Dedifferentiated amniotic fluid mesenchymal stem cell (primary cell): Measurements from ENCODE around the gene PPP1R1B.

Experiments used
- DNase-seq: peaks from one replicate; pipeline ENCODE4 v3.0.0-alpha.2; 2016; ENCODE audit errors: extremely low spot score

PPP1R1B gene

DNA sequence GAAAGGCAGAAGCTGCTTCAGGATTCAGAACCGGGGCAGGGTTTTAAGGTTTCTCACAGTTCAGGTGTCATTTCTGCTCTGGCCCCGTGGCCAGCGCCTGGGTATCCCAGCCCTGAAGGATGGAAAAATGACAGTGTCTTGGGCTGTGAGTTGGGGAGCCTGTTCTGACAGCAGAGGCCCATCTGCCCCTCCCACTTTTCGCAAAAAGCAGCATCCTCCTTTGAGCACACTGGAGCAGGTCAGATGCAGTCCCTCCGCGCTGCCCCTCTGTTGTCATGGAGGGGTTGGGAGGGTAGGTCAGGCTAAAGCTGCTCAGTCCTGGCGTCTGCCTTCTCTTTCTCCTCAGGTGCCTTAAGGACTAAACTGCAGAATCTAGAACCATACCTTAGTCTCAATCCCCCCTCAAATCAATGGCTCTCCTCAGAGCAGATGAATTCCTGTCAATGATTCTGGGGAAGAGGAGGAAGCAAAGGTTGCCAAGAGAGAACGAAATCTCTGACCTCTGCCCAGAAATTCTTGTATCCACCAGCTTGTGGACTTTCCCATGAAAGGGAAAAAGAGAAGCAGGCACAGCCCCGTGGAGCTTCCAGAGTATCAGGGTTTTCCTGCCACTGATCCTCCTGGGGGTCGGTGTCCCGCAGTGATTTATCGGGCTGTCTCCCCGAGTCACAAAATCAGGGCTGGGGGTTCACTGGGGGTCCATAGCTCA is 26.3 kb upstream of the PPP1R1B start:
- DNase-seq = no peak

GRCh38 chr17:39600997-39601597 is 25.7 kb upstream of the PPP1R1B start:
- no peak for DNase-seq

DNA sequence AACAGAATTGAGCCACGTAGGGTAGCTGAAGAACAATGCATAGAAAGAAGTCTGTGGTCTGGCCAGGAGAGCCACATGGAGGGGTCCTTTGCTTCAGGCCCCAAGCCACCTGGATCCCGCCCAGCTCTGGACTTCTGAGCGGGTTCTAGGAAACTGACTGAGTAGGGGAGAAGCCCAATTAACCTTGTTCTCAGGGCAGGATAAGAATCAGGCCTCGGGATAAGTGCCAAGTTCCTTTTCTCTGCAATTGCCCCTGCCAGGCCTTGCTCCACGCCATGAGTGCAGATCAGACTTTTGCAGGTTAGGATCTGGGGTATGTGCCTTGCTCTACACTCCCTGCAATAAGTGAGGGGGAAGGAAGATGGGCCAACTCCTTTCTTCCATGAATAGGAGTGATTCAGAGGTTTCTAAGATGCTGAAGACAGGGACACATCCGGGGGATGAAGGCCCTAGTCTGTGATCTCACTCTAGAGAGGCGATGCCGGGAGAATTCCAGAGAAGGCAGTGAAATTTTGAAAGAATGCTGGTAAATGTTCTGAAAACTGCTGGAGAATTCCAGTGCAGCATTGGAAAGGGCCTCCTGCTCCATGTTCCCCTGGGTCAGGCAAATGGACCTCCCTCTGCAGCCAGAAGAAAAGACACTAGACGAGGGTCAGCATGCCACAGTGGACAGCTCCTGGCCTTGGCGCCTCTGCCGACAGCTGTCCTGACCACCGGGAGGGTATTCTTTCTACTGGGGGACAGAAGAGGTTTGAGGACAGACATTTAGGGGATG is 24.8 kb upstream of the PPP1R1B start:
- DNase-seq = no peak

GRCh38 chr17:39602533-39603303 is 24.0 kb upstream of the PPP1R1B start:
- DNase-seq = no peak

GRCh38 chr17:39603304-39604016 is 23.3 kb upstream of the PPP1R1B start:
- DNase-seq = no peak

GRCh38 chr17:39604911-39605491 is 21.8 kb upstream of the PPP1R1B start:
- DNase-seq = no peak

DNA sequence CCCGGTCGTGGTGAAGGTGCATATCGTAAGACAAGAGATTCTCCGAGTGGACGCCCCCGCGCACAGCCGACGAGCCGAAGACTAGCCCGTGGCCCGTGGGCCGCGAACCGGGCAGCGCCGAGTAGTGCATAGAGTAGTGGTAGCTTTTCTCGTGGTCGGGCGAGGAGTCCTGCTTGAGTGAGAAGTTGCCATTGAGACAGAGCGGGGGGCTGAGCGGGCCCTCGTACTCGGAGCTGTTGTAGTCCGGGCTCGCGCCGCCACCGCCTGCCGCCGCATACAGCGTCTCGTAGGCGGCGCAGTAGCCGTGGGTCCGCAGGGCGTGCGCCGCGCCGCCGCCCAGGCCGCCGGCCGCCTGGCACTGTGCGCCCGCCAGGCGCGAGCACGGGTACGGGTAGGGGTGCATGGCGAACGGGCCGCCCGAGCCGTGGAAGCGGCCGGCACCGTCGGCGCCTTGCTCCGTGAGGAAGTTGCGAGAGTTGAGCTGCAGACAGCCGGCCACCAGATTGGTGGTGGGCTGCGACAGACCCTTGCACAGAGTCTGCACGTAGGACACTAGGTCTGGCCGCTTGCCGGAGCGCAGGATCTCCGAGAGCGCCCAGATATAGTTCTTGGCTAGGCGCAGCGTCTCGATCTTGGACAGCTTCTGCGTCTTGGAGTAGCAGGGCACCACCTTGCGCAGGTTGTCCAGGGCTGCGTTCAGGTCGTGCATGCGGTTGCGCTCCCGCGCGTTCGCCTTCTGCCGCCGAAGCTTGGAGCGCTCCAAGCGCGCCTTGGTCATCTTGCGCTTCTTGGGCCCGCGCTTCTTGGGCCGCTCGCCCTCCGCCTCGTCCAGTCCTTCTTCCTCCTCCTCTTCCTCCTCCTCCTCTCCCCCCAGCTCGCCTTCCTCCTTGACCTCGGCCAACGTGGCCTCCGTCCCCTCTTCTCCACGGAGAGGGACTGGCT is 21.0 kb upstream of the PPP1R1B start:
- DNase-seq = no peak

- no peak for DNase-seq
Observed at GRCh38 chr17:39606434-39607056, 20.2 kb upstream of the PPP1R1B start.

DNA sequence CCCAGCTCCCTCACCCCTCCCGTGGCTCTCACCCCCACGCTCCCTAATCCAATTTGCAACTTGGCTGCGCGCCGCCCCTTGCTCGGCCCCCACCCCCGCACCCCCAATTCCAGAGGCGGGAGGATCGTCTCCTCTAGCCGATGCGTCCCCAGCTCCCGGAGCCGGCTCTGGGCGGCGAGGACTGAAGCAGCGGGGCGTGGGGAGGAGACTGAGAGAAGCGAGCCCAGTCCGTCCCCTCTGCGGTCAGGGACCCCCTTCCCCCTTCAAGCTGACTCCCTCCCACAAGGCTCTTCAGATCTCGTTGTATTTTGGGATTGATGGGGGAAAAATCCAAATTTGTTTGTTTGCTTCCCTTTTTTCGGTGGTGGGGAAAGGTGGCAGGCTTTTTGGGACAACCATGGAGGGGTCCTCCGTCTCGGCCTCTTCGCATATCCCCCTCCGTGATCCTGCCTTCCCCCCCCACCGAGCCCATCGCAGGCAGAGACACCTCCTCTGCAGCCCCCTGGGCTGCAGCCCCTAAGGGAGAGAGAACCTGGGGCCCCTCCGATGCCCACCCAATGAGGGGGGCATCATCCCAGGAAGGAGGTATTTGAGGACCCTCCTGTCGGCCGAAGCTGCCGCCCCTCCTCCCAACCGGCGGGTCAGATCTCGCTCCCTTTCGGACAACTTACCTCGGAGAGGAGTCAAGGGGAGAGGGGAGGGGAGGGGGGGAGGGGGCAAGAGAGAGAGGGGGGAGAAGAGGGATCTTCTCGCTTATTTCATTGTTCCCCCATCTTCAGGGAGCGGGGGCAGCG is 19.5 kb upstream of the PPP1R1B start:
- DNase-seq = no peak

- no peak for DNase-seq
Observed at GRCh38 chr17:39607851-39608130, 19.0 kb upstream of the PPP1R1B start, which contains the start of gene NEUROD2. TSS of gene NEUROD2 (minus strand) at chr17:39607920. CDS start at chr17:39606599, 1,321 bp downstream.

DNA sequence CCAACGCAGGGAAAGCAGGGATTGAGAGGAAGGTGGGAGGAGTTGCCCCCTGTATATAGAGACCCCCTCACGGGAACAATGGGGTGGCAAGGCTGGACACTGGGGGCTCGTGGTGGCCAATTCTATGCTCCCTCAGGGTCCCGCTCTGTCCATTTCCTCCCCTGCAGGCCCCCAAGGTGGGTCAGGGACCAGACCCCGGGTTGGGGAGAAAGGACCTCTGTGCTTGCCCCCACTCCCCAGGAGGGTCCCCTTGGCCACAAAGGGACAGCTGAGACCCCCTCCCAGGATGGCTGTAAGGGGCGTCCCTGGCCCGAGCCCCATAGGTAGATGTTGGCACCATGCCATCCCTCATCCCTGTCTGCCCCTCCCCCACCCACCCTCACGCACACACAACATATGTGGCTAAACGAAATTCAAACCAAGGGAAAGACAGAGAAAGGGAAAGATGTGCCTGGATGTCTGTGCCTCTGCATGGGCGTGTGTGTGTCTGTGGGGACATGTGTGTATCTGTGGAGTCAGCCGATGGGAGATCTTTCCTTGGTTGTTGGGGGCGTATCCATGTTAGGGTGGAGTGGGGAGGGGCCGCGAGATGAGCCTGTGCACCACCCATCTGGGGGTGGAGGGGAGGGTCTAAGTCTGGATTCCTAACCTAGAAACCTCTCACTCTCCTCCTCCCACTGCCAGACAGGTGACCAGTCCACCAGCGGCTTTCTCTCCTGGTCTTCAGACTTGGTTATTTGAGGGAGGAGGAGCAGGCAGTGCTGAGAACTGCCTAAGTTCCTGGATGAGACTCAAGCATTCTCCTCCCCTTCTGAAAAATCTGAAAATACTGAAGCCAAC is 18.4 kb upstream of the PPP1R1B start:
- no peak for DNase-seq

- DNase-seq = no peak
Observed at GRCh38 chr17:39609416-39610025, 17.2 kb upstream of the PPP1R1B start.

- no peak for DNase-seq
Observed at GRCh38 chr17:39611401-39612112, 15.2 kb upstream of the PPP1R1B start.

- DNase-seq = no peak
Observed at GRCh38 chr17:39612291-39612894, 14.4 kb upstream of the PPP1R1B start.

DNA sequence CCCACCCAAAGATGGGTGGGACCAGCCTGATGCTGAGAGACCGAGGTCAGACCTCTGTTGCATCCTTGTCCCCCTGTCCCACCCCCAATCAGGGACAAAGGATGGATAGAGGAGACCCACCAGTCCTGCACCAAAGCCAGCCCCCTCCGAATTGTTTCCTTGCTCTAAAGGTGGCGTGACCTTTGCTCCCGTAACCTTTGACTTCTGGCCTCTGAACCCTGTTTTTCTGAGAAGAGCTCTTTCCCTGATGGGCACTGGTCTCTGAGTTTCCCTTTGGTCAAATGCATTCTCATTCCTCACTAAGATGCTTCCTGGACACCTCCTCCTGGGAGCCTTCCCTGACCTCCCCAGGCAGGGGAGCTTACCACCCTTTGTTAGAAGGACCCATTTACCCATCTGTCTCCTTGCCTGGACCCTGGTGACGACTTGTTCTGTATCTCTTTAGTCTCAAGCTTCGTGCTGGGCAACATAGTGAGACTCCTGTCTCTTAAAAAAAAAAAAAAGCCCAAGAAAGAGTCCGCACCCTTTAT is 13.8 kb upstream of the PPP1R1B start:
- no peak for DNase-seq

DNA sequence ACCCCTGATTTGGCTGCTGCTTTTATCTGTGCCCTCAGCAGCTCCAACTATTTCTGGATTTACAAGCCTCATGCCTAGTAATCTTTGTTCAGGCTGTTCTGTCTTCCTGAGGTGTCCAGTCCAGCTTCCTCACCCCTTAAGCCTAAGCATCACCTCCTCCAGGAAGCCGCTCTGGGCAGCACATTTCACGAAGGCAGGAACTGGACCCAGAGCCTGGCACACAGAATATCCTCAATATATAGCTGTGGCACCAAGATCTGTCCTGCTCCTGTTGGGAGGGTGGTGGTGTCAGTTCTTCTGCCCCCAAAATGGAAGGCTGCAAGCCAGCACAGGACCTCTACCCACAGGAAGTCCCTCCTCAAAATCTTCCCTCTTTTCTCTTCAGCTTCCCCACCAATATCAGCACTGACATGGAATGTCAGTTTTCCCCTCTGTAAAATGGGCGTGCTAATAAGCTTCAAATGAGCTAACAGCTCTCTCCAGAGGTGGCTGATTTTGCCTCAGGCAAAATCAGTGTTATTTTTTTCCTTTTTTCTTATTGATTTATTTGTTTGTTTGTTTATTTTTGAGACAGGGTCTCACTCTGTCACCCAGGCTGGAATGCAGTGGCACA is 12.1 kb upstream of the PPP1R1B start:
- DNase-seq = no peak
